Upper lobe of right lung (tissue), 1 donor: Measurements from ENCODE around the gene PANK4. TPM values are rescaled to one million over a fixed set of nuclear protein-coding genes. Genes with fewer than 3 reads are reported as not detected.

Experiments
- ATAC-seq: fragments of 200-7000 bp; cut with Tn5 transposase; one replicate; pipeline ENCODE4 v1.9.1; 2020; ENCODE audit warnings: mild to moderate bottlenecking, moderate library complexity
- DNase-seq: peaks from one replicate; pipeline ENCODE4 v3.0.0-alpha.2; 2020
- H3K27ac ChIP-seq: fragments of 200-600 bp; one replicate; pipeline ENCODE4 v1.8.0; 2022
- H3K27me3 ChIP-seq: fragments of 200-600 bp; one replicate; pipeline ENCODE4 v1.8.0; 2022; ENCODE audit warnings: mild to moderate bottlenecking
- H3K36me3 ChIP-seq: fragments of 200-600 bp; one replicate; pipeline ENCODE4 v1.8.0; 2022
- H3K4me1 ChIP-seq: fragments of 200-600 bp; one replicate; pipeline ENCODE4 v1.8.0; 2022
- H3K4me3 ChIP-seq: fragments of 200-600 bp; one replicate; pipeline ENCODE4 v1.8.0; 2022; ENCODE audit warnings: mild to moderate bottlenecking
- H3K9me3 ChIP-seq: fragments of 200-600 bp; one replicate; pipeline ENCODE4 v1.8.0; 2022
- CTCF ChIP-seq: fragments of 200-600 bp; IDR thresholded peaks from one replicate; pipeline ENCODE4 v1.8.0; 2022; ENCODE audit warnings: antibody characterized with exemption
- intact Hi-C: fragments of 100-400 bp; cut with DNase I; formaldehyde crosslinking; loops from one replicate; pipeline ENCODE4 v1.11.0; 2022
- total RNA-seq: library from RNA; stranded (reverse); fragmentation: NEBNext Ultra II Directional; extraction: Animal tissue kit (Norgen Biotek cat#: 25700); gene quantifications from one replicate; pipeline ENCODE4 v1.2.1, GENCODE V29; 2021
- donor health status: DM: no; HTN: yes; CAD: no; lungs with severe emphysema.

PANK4 gene
- total RNA-seq, 1 donor from 2014 or later = 36.4 TPM

GRCh38 chr1:2516946-2517345 lies 9.4 kb downstream of the PANK4 start:
- H3K4me3 ChIP-seq = no peak overlapping the region
- no peaks in the 10 kb centered on the region for H3K9me3 ChIP-seq
- H3K4me1 ChIP-seq = no peaks in the 10 kb centered on the region
- TF ChIP-seq CTCF = no peak
- DNase-seq (no peak), ATAC-seq (no peak)
- no peak overlapping the region for H3K27ac ChIP-seq
- H3K27me3 ChIP-seq = no peaks in the 10 kb centered on the region
- H3K36me3 ChIP-seq = peaks cover 92% of the 10 kb centered on the region
- intact Hi-C loops = no loop called here

- peaks cover 95% of the 10 kb centered on the region for H3K36me3 ChIP-seq
- DNase-seq (no peak), ATAC-seq (no peak)
- H3K4me3 ChIP-seq = no peak overlapping the region
- no peak overlapping the region for H3K27ac ChIP-seq
- H3K4me1 ChIP-seq = no peaks in the 10 kb centered on the region
- intact Hi-C loops = no loop called here
- TF ChIP-seq CTCF = no peak
- no peaks in the 10 kb centered on the region for H3K9me3 ChIP-seq
- H3K27me3 ChIP-seq = no peaks in the 10 kb centered on the region
Observed at GRCh38 chr1:2516124-2516523, 10.3 kb downstream of the PANK4 start.

- Histone ChIP-seq H3K4me3 (no peak overlapping the region), H3K27ac (no peak overlapping the region), H3K27me3 (no peaks in the 10 kb centered on the region), H3K9me3 (no peaks in the 10 kb centered on the region), H3K36me3 (peaks cover 95% of the 10 kb centered on the region), H3K4me1 (no peaks in the 10 kb centered on the region)
- no peak for ATAC-seq
- intact Hi-C loops = no loop called here
- no peak for DNase-seq
- no peak for TF ChIP-seq CTCF
Observed at GRCh38 chr1:2515763-2516080, 10.7 kb downstream of the PANK4 start.

- intact Hi-C loops = no loop called here
- TF ChIP-seq CTCF = no peak
- H3K36me3 ChIP-seq = peaks cover 95% of the 10 kb centered on the region
- H3K4me1 ChIP-seq = no peaks in the 10 kb centered on the region
- no peaks in the 10 kb centered on the region for H3K9me3 ChIP-seq
- no peak overlapping the region for H3K4me3 ChIP-seq
- no peak for ATAC-seq
- no peak for DNase-seq
- no peak overlapping the region for H3K27ac ChIP-seq
- H3K27me3 ChIP-seq = no peaks in the 10 kb centered on the region
Observed at GRCh38 chr1:2514863-2515762, 11.3 kb downstream of the PANK4 start.

GRCh38 chr1:2513939-2514652 lies 12.3 kb downstream of the PANK4 start:
- Histone ChIP-seq H3K9me3 (no peaks in the 10 kb centered on the region), H3K27ac (no peak overlapping the region), H3K36me3 (peaks cover 96% of the 10 kb centered on the region), H3K4me3 (no peak overlapping the region), H3K4me1 (no peaks in the 10 kb centered on the region), H3K27me3 (no peaks in the 10 kb centered on the region)
- no peak for DNase-seq
- no peak for TF ChIP-seq CTCF
- ATAC-seq = no peak
- intact Hi-C loops = no loop called here
